Measurements from ENCODE around the gene TAC3.

GRCh38 chr12:57012600-57013465 lies 3.5 kb downstream of the TAC3 start:
- TF ChIP-seq PAX5 (IDR thresholded peaks at IDR 0.05; ENCODE audit: insufficient read depth, low read length, severe bottlenecking) (no peak), POLR2AphosphoS5 (IDR thresholded peaks at IDR 0.05; ENCODE audit: low read depth, low read length) (no peak), POLR2A (IDR thresholded peaks at IDR 0.05; ENCODE audit: low read depth, low read length) (no peak)

Data from GM12891 (cell line).